Stimulated activated naive CD4-positive, alpha-beta T cell treated with Interleukin-2 at 50 U/mL for 16 hours (primary cell): ENCODE data around the gene TCF21.
"Not testable (repeated sequence)": the region's sequence is repeated elsewhere in the genome, so short reads cannot be mapped to it uniquely, and the experiment has no call there.

ENCODE experiments used
- DNase-seq: peaks from one replicate; lab custom pipeline; 2025; lab: John Stamatoyannopoulos, UW

The TCF21 gene

GRCh38 chr6:133923938-133924593 lies 35.2 kb downstream of the TCF21 start:
- peak; percentile 31 for DNase-seq

DNA sequence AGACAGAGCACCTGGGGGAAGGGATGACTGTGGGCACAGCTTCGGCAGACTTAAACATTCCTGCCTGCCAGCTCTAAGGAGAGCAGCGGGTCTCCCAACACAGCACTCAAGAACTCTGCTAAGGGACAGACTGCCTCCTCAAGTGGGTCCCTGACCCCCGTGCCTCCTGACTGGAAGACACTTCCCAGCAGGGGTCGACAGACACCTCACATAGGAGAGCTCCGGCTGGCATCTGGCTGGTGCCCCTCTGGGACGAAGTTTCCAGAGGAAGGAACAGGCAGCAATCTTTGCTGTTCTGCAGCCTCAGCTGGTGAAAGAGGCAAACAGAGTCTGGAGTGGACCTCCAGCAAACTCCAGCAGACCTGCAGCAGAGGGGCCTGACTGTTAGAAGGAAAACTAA lies 42.3 kb downstream of the TCF21 start:
- not testable (repeated sequence) for DNase-seq

GRCh38 chr6:133936352-133936751 lies 47.4 kb downstream of the TCF21 start:
- DNase-seq: not testable (repeated sequence)

DNA sequence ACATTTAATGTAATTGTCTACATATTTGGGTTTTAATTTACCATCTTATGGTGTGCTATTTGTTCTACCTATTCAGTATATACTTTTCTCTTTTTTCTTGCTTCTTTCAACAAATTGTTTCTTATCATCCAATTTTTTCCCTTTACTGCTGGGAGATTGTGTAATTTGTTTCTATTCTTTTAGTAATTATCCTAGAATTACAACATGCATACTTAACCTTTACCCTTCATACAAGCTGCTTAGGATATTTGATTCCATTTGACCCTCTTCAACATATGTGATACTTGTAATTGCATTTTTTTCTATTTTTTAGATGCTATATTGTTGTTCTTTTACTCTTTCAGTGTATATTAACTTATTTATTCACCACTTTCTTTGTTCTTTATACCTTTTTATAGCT lies 49.0 kb downstream of the TCF21 start:
- no peak for DNase-seq

DNA sequence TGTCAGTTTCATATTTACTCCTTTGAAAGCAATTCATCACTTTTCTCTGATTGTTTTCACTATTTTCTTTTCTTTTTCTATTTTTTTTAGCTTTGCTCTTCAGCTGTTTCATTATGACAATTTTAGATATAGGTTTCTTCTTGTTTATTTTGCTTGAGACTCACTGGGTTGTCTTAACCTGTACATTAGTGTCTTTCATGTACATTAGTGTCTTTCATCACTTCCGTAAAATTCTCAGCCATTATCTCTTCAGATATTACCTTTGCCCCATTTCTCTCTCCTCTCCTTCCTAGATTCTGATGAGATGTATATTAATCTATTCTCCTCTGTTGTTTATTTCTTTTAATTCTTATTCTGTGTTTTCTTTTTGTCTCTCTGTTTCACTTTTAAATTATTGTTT lies 49.6 kb downstream of the TCF21 start:
- no peak for DNase-seq

GRCh38 chr6:133939778-133940667 lies 51.1 kb downstream of the TCF21 start:
- no peak for DNase-seq
